Inflammatory macrophage treated with lipopolysaccharide for 4 hours (primary cell): ENCODE measurements around the gene GTF3C2.
A peak's percentile ranks its signal among the peaks of the same experiment; 100 is the strongest.
"Not testable (repeated sequence)": the region's sequence is repeated elsewhere in the genome, so short reads cannot be mapped to it uniquely, and the experiment has no call there.

Experiments used
- DNase-seq: peaks from one replicate; pipeline ENCODE4 v3.0.0-alpha.2; 2020

Gene GTF3C2

GRCh38 chr2:27370816-27371620, 14.5 kb upstream of the GTF3C2 start:
- DNase-seq = peak; percentile 92

- peak; percentile 100 for DNase-seq
Observed at GRCh38 chr2:27370026-27370815, 13.7 kb upstream of the GTF3C2 start, which contains the start of the genes EIF2B4 and SNX17. TSS of gene EIF2B4 (minus strand) at chr2:27370338. CDS start at chr2:27370314, 24 bp downstream. TSS of gene SNX17 (plus strand) at chr2:27370616. CDS start at chr2:27370744, 128 bp downstream.

GRCh38 chr2:27369471-27370025, 13.0 kb upstream of the GTF3C2 start:
- DNase-seq = peak; percentile 43

- DNase-seq = no peak
Observed at GRCh38 chr2:27363933-27364332, 7.4 kb upstream of the GTF3C2 start.

GRCh38 chr2:27362678-27363420, 6.3 kb upstream of the GTF3C2 start:
- no peak for DNase-seq

GRCh38 chr2:27356056-27356381, 545 bp downstream of the GTF3C2 start:
- peak; percentile 84 for DNase-seq

- DNase-seq = no peak
Observed at GRCh38 chr2:27354597-27354927, 2.0 kb downstream of the GTF3C2 start.

GRCh38 chr2:27353762-27354596, 2.6 kb downstream of the GTF3C2 start:
- peak; percentile 15 for DNase-seq

GRCh38 chr2:27353386-27353761, 3.2 kb downstream of the GTF3C2 start:
- not testable (repeated sequence) for DNase-seq

GRCh38 chr2:27351802-27352598, 4.6 kb downstream of the GTF3C2 start:
- no peak for DNase-seq

GRCh38 chr2:27350106-27350693, 6.4 kb downstream of the GTF3C2 start:
- DNase-seq = no peak

GRCh38 chr2:27347641-27348040, 8.9 kb downstream of the GTF3C2 start:
- no peak for DNase-seq

GRCh38 chr2:27336173-27336572, 20.4 kb downstream of the GTF3C2 start:
- no peak for DNase-seq

GRCh38 chr2:27335311-27335710, 21.3 kb downstream of the GTF3C2 start:
- no peak for DNase-seq

GRCh38 chr2:27324720-27325119, 31.8 kb downstream of the GTF3C2 start:
- no peak for DNase-seq

- DNase-seq = no peak
Observed at GRCh38 chr2:27323596-27324285, 32.8 kb downstream of the GTF3C2 start.

GRCh38 chr2:27322766-27323595, 33.6 kb downstream of the GTF3C2 start, which contains the start of gene MPV17:
TSS of gene MPV17 (minus strand) at chr2:27323097. CDS start at chr2:27322517, 580 bp downstream.
- DNase-seq = peak; percentile 90

- DNase-seq = peak; percentile 49
Observed at GRCh38 chr2:27322301-27322765, 34.2 kb downstream of the GTF3C2 start.

GRCh38 chr2:27320958-27321543, 35.5 kb downstream of the GTF3C2 start:
- DNase-seq = peak; percentile 65
